Gastroesophageal sphincter (tissue), 3 donors: ENCODE data around the gene TFF2.

ENCODE experiments used
- CTCF ChIP-seq, 4 experiments: fragments of 200-600 bp in 2 of 4; fragments of 450-650 bp in 2 of 4; sonication (generic) in 1 of 4; IDR thresholded peaks; one replicate each; pipeline ENCODE4 v1.5.1; 2017 to 2019; ENCODE audit warnings: antibody characterized with exemption in 4 of 4, mild to moderate bottlenecking in 2 of 4, moderate library complexity in 2 of 4
- EP300 ChIP-seq: sonication (generic); formaldehyde crosslinking; IDR thresholded peaks from one replicate; pipeline ENCODE4 v1.6.1; 2017; ENCODE audit warnings: antibody characterized with exemption, mild to moderate bottlenecking
- POLR2A ChIP-seq, 2 donors: fragments of 450-650 bp; IDR thresholded peaks; one replicate each; pipeline ENCODE4 v1.6.1; 2017; ENCODE audit warnings: antibody characterized with exemption in 2 of 2, mild to moderate bottlenecking in 2 of 2, moderate library complexity in 1 of 2
- POLR2AphosphoS5 ChIP-seq: sonication (generic); formaldehyde crosslinking; IDR thresholded peaks from one replicate; pipeline ENCODE4 v1.6.1; 2017; ENCODE audit warnings: antibody characterized with exemption

- no peak for TF ChIP-seq CTCF (IDR thresholded peaks at IDR 0.05)
- TF ChIP-seq EP300: no peak
- TF ChIP-seq POLR2A (IDR thresholded peaks at IDR 0.05): no peak
- no peak for TF ChIP-seq POLR2AphosphoS5
Observed at GRCh38 chr21:42319376-42319775, 31.4 kb downstream of the TFF2 start.
